ENCODE measurements around the gene MOCS1.

Gene MOCS1

DNA sequence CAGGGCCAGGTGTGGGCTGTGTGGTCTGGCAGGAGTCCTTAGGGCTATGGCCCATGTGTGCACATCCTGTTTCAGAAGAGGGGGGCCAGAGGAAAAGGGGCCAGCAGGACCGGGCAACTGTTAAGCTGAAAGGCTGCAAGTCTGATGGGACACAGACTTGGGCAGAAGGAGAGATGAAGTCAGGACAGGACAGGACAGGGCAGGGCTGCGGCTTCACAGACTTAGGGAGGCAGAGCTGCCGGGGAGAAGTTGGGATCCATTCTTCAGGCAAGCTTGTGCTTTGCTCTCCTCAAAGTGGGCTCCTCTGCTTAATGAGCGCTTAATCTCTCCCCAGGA lies 28.7 kb downstream of the MOCS1 start:
- H3K9ac ChIP-seq = no peak overlapping the region
- no peak overlapping the region for H3K27ac ChIP-seq
- no peak for TF ChIP-seq Cebpa-rat (IDR thresholded peaks at IDR 0.05)
- H3K4me3 ChIP-seq = no peak overlapping the region
- H3K27me3 ChIP-seq = no peaks in the 10 kb centered on the region
- H4K20me1 ChIP-seq = no peaks in the 10 kb centered on the region
- no peaks in the 10 kb centered on the region for H3K4me1 ChIP-seq
- H3K4me2 ChIP-seq = no peak overlapping the region
- no peaks in the 10 kb centered on the region for H3K36me3 ChIP-seq
- H3K9me3 ChIP-seq = no peaks in the 10 kb centered on the region

- Histone ChIP-seq H3K27ac (no peak overlapping the region), H3K4me1 (no peaks in the 10 kb centered on the region), H3K27me3 (no peaks in the 10 kb centered on the region), H4K20me1 (no peaks in the 10 kb centered on the region), H3K4me2 (no peak overlapping the region), H3K9ac (no peak overlapping the region), H3K36me3 (no peaks in the 10 kb centered on the region), H3K4me3 (no peak overlapping the region), H3K9me3 (no peaks in the 10 kb centered on the region)
- no peak for TF ChIP-seq Cebpa-rat (IDR thresholded peaks at IDR 0.05)
These were observed 29.2 kb downstream of the MOCS1 start for GRCh38 chr6:39904946-39905639.

DNA sequence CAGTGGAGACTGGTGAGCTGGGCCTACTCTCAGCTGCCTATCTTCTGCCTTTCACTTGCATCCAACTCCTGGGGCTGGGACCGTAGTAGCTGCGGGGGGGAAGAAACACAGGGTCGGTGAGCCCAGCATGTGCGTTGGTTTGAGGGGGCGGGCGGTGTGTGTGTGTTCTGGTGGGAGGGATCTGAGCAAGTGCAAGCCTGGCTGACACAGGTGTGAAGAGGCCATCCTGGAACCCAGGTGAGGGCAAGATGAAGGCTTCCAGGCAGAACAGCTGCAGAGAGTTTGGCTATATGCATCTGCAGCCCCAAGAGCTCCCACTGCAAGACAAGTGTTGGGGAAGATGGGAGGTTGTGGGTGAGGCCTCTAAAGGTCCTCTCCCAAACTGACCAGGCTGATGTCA lies 30.6 kb downstream of the MOCS1 start:
- no peaks in the 10 kb centered on the region for H3K9me3 ChIP-seq
- H3K27me3 ChIP-seq = no peaks in the 10 kb centered on the region
- no peak for TF ChIP-seq Cebpa-rat (IDR thresholded peaks at IDR 0.05)
- H4K20me1 ChIP-seq = no peaks in the 10 kb centered on the region
- H3K27ac ChIP-seq = no peak overlapping the region
- H3K4me3 ChIP-seq = no peak overlapping the region
- H3K36me3 ChIP-seq = no peaks in the 10 kb centered on the region
- no peaks in the 10 kb centered on the region for H3K4me1 ChIP-seq
- no peak overlapping the region for H3K4me2 ChIP-seq
- H3K9ac ChIP-seq = no peak overlapping the region

DNA sequence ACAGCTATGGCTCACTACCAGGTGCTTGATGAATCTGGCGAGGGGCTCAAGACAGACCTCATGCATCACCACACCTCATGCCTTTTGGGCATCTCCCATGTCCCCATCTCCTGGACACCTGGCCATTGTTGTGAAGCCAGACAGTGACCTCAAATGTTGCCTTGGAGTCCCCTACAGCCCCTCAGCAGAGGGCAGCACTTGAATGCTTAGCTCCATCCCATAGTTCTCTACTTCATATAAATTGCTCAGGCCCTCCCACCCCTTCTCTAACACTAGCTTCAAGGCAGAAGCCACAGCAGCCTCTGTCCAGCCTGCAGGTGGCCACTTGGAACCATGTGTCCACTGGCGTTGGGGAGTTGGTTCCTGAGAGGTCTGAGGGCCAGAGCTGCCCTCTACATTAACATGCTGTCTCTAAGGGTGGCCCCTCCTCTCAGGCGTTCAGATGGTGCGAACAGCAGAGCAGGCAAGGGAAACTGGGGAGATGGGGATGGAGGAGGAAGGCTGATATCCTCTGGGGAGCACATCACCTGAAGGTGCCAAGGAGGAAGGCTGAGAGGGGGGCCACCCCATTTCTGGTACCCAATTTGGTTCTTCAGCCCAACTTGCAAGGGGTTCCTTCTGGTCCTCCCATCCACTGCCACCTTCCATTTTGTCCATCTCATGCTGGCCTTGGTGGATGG lies 31.3 kb downstream of the MOCS1 start:
- H3K4me1 ChIP-seq = no peaks in the 10 kb centered on the region
- no peaks in the 10 kb centered on the region for H4K20me1 ChIP-seq
- H3K9me3 ChIP-seq = no peaks in the 10 kb centered on the region
- no peak overlapping the region for H3K27ac ChIP-seq
- H3K36me3 ChIP-seq = no peaks in the 10 kb centered on the region
- H3K4me2 ChIP-seq = no peak overlapping the region
- H3K9ac ChIP-seq = no peak overlapping the region
- H3K4me3 ChIP-seq = no peak overlapping the region
- TF ChIP-seq Cebpa-rat (IDR thresholded peaks at IDR 0.05) = no peak
- no peaks in the 10 kb centered on the region for H3K27me3 ChIP-seq

DNA sequence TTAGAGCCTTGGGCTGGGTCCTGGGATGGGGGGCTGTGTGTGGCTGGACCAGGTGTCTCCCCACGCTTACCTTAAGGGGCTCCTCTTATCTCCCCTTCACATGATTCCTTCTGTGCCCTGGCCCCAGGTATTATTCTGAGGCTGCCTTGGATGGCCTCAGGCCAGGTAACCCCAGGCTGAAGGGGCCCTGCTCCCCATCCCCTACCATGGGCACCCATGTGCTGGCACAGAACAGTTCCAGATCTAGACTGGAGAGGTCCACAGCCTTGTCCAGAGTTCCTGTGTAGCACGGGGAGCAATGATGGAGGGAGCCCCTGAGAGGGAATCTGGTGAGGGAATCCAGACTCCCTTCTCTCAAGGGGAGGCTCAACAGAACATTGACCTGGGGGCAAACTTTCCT lies 32.1 kb downstream of the MOCS1 start:
- H3K4me3 ChIP-seq = no peak overlapping the region
- H3K4me2 ChIP-seq = no peak overlapping the region
- no peak for TF ChIP-seq Cebpa-rat (IDR thresholded peaks at IDR 0.05)
- no peaks in the 10 kb centered on the region for H4K20me1 ChIP-seq
- H3K9ac ChIP-seq = no peak overlapping the region
- no peak overlapping the region for H3K27ac ChIP-seq
- no peaks in the 10 kb centered on the region for H3K27me3 ChIP-seq
- no peaks in the 10 kb centered on the region for H3K4me1 ChIP-seq
- no peaks in the 10 kb centered on the region for H3K9me3 ChIP-seq
- no peaks in the 10 kb centered on the region for H3K36me3 ChIP-seq

- Histone ChIP-seq H3K27ac (no peak overlapping the region), H3K9ac (no peak overlapping the region), H3K4me3 (no peak overlapping the region), H3K4me1 (no peaks in the 10 kb centered on the region), H4K20me1 (no peaks in the 10 kb centered on the region), H3K9me3 (no peaks in the 10 kb centered on the region), H3K4me2 (no peak overlapping the region), H3K27me3 (no peaks in the 10 kb centered on the region), H3K36me3 (no peaks in the 10 kb centered on the region)
- no peak for TF ChIP-seq Cebpa-rat (IDR thresholded peaks at IDR 0.05)
These were observed 32.6 kb downstream of the MOCS1 start for GRCh38 chr6:39901670-39902069.

- TF ChIP-seq Cebpa-rat (IDR thresholded peaks at IDR 0.05) = no peak
- H3K27me3 ChIP-seq = no peaks in the 10 kb centered on the region
- H3K4me1 ChIP-seq = no peaks in the 10 kb centered on the region
- no peak overlapping the region for H3K4me3 ChIP-seq
- no peak overlapping the region for H3K27ac ChIP-seq
- no peak overlapping the region for H3K4me2 ChIP-seq
- no peaks in the 10 kb centered on the region for H3K9me3 ChIP-seq
- no peaks in the 10 kb centered on the region for H3K36me3 ChIP-seq
- H4K20me1 ChIP-seq = no peaks in the 10 kb centered on the region
- no peak overlapping the region for H3K9ac ChIP-seq
These were observed 33.1 kb downstream of the MOCS1 start for GRCh38 chr6:39901116-39901655.

DNA sequence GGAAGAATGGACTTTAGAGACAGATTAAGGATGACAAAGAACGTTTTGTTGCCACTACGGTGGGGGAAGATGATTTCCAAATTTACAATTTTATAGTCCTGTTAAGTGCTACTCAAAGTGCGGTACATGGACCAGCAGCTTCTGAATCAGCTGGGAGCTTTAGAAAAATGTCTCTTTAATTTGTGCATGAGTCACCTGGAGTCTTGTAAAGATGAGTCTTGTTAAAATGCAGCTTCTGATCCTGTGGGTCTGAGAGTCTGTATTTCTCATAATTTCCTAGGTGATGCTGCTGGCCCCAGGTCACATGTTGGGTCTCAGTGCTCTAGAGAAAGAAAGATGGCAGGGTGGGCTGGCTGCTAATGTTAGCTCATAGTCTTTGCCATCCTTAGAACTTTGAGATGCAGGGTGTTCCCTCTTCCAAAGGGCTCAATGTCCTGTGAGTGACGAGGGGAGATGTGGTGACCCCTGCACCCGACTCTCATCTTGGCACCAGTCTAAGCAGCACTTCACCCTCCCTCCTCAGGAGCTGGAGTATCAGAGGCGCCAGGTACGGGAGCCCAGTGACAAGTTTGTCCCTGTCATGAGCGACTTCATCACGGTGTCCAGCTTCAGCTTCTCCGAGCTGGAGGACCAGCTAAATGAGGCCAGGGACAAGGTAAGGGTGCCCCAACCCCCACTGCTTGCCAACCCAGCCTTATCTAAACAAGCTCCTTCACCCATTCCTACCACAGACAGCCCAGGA lies 34.5 kb downstream of the MOCS1 start:
- TF ChIP-seq Cebpa-rat (IDR thresholded peaks at IDR 0.05) = no peak
- Histone ChIP-seq H3K36me3 (no peaks in the 10 kb centered on the region), H3K9ac (no peak overlapping the region), H3K27me3 (no peaks in the 10 kb centered on the region), H3K4me1 (no peaks in the 10 kb centered on the region), H4K20me1 (no peaks in the 10 kb centered on the region), H3K4me2 (no peak overlapping the region), H3K27ac (no peak overlapping the region), H3K9me3 (no peaks in the 10 kb centered on the region), H3K4me3 (no peak overlapping the region)

DNA sequence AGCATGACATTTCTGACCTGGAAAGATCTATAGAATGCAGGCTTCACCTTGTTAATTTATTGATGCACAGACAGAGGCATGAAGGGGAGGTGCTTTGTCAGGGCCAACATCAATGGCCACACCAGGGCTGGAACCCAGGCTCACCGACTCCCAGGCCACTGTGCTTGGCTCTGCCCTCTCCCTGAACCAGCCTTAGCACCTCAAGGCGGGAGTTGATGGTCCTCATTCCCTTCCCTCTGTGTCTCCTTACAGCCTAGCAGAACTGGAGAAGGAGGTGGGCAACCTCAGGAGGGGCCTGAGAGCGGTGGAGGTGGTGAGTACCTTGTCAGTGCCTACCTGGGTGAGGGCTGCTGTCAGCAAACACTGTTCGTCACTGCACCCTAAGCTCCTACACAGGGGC lies 35.6 kb downstream of the MOCS1 start:
- no peak overlapping the region for H3K27ac ChIP-seq
- H3K4me2 ChIP-seq = no peak overlapping the region
- H3K4me1 ChIP-seq = no peaks in the 10 kb centered on the region
- H3K9ac ChIP-seq = no peak overlapping the region
- H3K4me3 ChIP-seq = no peak overlapping the region
- H3K27me3 ChIP-seq = no peaks in the 10 kb centered on the region
- H3K9me3 ChIP-seq = no peaks in the 10 kb centered on the region
- TF ChIP-seq Cebpa-rat (IDR thresholded peaks at IDR 0.05) = no peak
- H4K20me1 ChIP-seq = no peaks in the 10 kb centered on the region
- H3K36me3 ChIP-seq = no peaks in the 10 kb centered on the region

DNA sequence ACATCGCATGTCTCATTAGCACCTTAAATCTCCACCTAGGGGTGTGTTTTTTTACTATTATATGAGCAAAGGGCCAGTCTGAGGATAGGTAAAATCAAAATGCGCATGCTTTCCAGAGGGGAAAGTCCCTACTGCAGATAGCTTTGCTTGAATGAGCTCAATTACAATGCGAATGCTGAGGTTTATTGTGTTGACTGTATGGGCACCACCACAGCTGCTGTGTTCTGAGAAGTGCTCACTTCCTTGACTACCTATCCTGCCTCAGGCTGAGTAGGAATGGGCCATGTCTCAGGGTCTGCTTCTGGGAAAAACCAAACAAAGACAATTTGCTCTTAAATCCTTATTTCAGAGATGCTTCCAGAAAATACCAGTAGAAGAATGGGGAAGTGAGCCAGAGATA lies 36.6 kb downstream of the MOCS1 start:
- H3K9me3 ChIP-seq = no peaks in the 10 kb centered on the region
- no peaks in the 10 kb centered on the region for H3K36me3 ChIP-seq
- H3K4me3 ChIP-seq = no peak overlapping the region
- no peak overlapping the region for H3K9ac ChIP-seq
- TF ChIP-seq Cebpa-rat (IDR thresholded peaks at IDR 0.05) = no peak
- no peaks in the 10 kb centered on the region for H3K27me3 ChIP-seq
- no peaks in the 10 kb centered on the region for H3K4me1 ChIP-seq
- H4K20me1 ChIP-seq = no peaks in the 10 kb centered on the region
- H3K27ac ChIP-seq = no peak overlapping the region
- no peak overlapping the region for H3K4me2 ChIP-seq

All from BLaER1 (cell line).